Fibroblast of lung (primary cell): ENCODE measurements around the gene L3MBTL4.

Source experiments
- EZH2 ChIP-seq: IDR thresholded peaks from 2 replicates; pipeline ENCODE4 v1.5.1; 2012; ENCODE audit warnings: low read length, control low read depth, mild to moderate bottlenecking; ENCODE audit errors: missing control alignments
- TF ChIP-seq, protein P1 (sequence below), 2 donors: IDR thresholded peaks in 1 of 2; conservative IDR thresholded peaks in 1 of 2; 1 replicate in 1 of 2; 2 replicates in 1 of 2; pipeline ENCODE4 v1.5.1; 2011 to 2012; ENCODE audit warnings: low read length in 2 of 2, control low read depth in 1 of 2, inconsistent platforms in 1 of 2, low read depth in 1 of 2, mild to moderate bottlenecking in 1 of 2

GRCh38 chr18:5995626-5996025, 419.1 kb downstream of the L3MBTL4 start:
- TF ChIP-seq, protein P1, sequence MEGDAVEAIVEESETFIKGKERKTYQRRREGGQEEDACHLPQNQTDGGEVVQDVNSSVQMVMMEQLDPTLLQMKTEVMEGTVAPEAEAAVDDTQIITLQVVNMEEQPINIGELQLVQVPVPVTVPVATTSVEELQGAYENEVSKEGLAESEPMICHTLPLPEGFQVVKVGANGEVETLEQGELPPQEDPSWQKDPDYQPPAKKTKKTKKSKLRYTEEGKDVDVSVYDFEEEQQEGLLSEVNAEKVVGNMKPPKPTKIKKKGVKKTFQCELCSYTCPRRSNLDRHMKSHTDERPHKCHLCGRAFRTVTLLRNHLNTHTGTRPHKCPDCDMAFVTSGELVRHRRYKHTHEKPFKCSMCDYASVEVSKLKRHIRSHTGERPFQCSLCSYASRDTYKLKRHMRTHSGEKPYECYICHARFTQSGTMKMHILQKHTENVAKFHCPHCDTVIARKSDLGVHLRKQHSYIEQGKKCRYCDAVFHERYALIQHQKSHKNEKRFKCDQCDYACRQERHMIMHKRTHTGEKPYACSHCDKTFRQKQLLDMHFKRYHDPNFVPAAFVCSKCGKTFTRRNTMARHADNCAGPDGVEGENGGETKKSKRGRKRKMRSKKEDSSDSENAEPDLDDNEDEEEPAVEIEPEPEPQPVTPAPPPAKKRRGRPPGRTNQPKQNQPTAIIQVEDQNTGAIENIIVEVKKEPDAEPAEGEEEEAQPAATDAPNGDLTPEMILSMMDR (conservative IDR thresholded peaks at IDR 0.05 in 1 of 2, IDR thresholded peaks at IDR 0.05 in 1 of 2; ENCODE audit: low read depth in 1 of 2, low read length in 2 of 2) = no peak
- TF ChIP-seq EZH2 = no peak
